GM21360 (cell line): ENCODE results near the gene CFH.
"Not testable (repeated sequence)": the region's sequence is repeated elsewhere in the genome, so short reads cannot be mapped to it uniquely, and the experiment has no call there.

Source experiments
- ATAC-seq: cut with Tn5 transposase; IDR thresholded peaks from one replicate; pipeline ENCODE4 v1.9.1; 2021; ENCODE audit warnings: mild to moderate bottlenecking, moderate library complexity; ENCODE audit not compliant: unreplicated experiment

The CFH gene

GRCh38 chr1:196661345-196661744, 9.5 kb downstream of the CFH start:
- ATAC-seq, result no peak

GRCh38 chr1:196667131-196667530, 15.3 kb downstream of the CFH start:
- no peak for ATAC-seq

GRCh38 chr1:196669051-196669450, 17.2 kb downstream of the CFH start:
- no peak for ATAC-seq

- ATAC-seq, result no peak
Observed at GRCh38 chr1:196669693-196670092, 17.9 kb downstream of the CFH start.

GRCh38 chr1:196674908-196675307, 23.1 kb downstream of the CFH start:
- ATAC-seq, result no peak

GRCh38 chr1:196677781-196678509, 26.1 kb downstream of the CFH start:
- ATAC-seq, result no peak

- ATAC-seq, result no peak
Observed at GRCh38 chr1:196678510-196678884, 26.7 kb downstream of the CFH start.

- no peak for ATAC-seq
Observed at GRCh38 chr1:196680107-196680506, 28.3 kb downstream of the CFH start.

- no peak for ATAC-seq
Observed at GRCh38 chr1:196684476-196684875, 32.6 kb downstream of the CFH start.

- ATAC-seq, result no peak
Observed at GRCh38 chr1:196685506-196685905, 33.7 kb downstream of the CFH start.

- no peak for ATAC-seq
Observed at GRCh38 chr1:196689001-196689400, 37.2 kb downstream of the CFH start.

GRCh38 chr1:196690582-196690981, 38.7 kb downstream of the CFH start:
- no peak for ATAC-seq

- no peak for ATAC-seq
Observed at GRCh38 chr1:196698993-196699392, 47.1 kb downstream of the CFH start.

GRCh38 chr1:196701144-196701543, 49.3 kb downstream of the CFH start:
- ATAC-seq, result no peak

GRCh38 chr1:196709892-196710291, 58.0 kb downstream of the CFH start:
- not testable (repeated sequence) for ATAC-seq

GRCh38 chr1:196717868-196718267, 66.0 kb downstream of the CFH start:
- ATAC-seq, result no peak

- ATAC-seq, result peak; percentile 98
Observed at GRCh38 chr1:196723325-196724185, 71.7 kb downstream of the CFH start.

- ATAC-seq, result no peak
Observed at GRCh38 chr1:196732526-196732925, 80.7 kb downstream of the CFH start.

GRCh38 chr1:196733091-196733970, 81.5 kb downstream of the CFH start:
- ATAC-seq, result no peak

- no peak for ATAC-seq
Observed at GRCh38 chr1:196734006-196734405, 82.2 kb downstream of the CFH start.

GRCh38 chr1:196734460-196734859, 82.6 kb downstream of the CFH start:
- no peak for ATAC-seq
